Chondrocyte (in vitro differentiated cells): Measurements from ENCODE around the gene ECD. TPM values are rescaled to one million over a fixed set of nuclear protein-coding genes. Genes with fewer than 3 reads are reported as not detected.

Experiments used
- DNase-seq: peaks from one replicate; pipeline ENCODE4 v3.0.0; 2021; ENCODE audit warnings: mixed read lengths, low spot score
- H3K27ac Mint-ChIP-seq: one replicate; pipeline ENCODE4 v1.8.0; 2021; ENCODE audit warnings: mild to moderate bottlenecking, moderate library complexity, mixed read lengths; ENCODE audit not compliant: unreplicated experiment
- H3K27me3 Mint-ChIP-seq: 2 replicates; pipeline ENCODE4 v1.8.0; 2021; ENCODE audit warnings: low read depth, mixed read lengths
- H3K36me3 Mint-ChIP-seq: 2 replicates; pipeline ENCODE4 v1.8.0; 2021; ENCODE audit warnings: low read depth, mixed read lengths
- H3K4me1 Mint-ChIP-seq: 2 replicates; pipeline ENCODE4 v1.8.0; 2021; ENCODE audit warnings: low read depth, mild to moderate bottlenecking, mixed read lengths
- H3K4me3 Mint-ChIP-seq: one replicate; pipeline ENCODE4 v1.8.0; 2021; ENCODE audit warnings: mild to moderate bottlenecking, moderate library complexity, mixed read lengths; ENCODE audit not compliant: unreplicated experiment
- H3K9me3 Mint-ChIP-seq: 2 replicates; pipeline ENCODE4 v1.8.0; 2021; ENCODE audit warnings: low read depth, mixed read lengths
- CTCF ChIP-seq: fragments of 200-600 bp; sonication (generic); IDR thresholded peaks from 2 replicates; pipeline ENCODE4 v1.5.0; 2021; ENCODE audit warnings: antibody characterized with exemption, mild to moderate bottlenecking, moderate library complexity
- total RNA-seq: library from RNA; stranded (reverse); gene quantifications from 3 replicates; pipeline ENCODE4 v1.2.1, GENCODE V29; 2021

ECD gene
- total RNA-seq, 1 donor from 2014 or later = 26.6 TPM

GRCh38 chr10:73094986-73095480 is 72.8 kb downstream of the ECD start:
- Mint-ChIP-seq H3K4me3 (peak overlapping the region; percentile 95), H3K36me3 (no peaks in the 10 kb centered on the region), H3K27me3 (no peaks in the 10 kb centered on the region), H3K9me3 (no peaks in the 10 kb centered on the region), H3K27ac (peak overlapping the region; percentile 98), H3K4me1 (peaks cover 41% of the 10 kb centered on the region)
- no peak for DNase-seq
- no peak for TF ChIP-seq CTCF

- Mint-ChIP-seq H3K27me3 (no peaks in the 10 kb centered on the region), H3K36me3 (no peaks in the 10 kb centered on the region), H3K4me1 (peaks cover 43% of the 10 kb centered on the region), H3K27ac (peak overlapping the region; percentile 98), H3K4me3 (peak overlapping the region; percentile 95), H3K9me3 (no peaks in the 10 kb centered on the region)
- TF ChIP-seq CTCF = no peak
- DNase-seq = no peak
Measured at GRCh38 chr10:73093922-73094850, 73.6 kb downstream of the ECD start.

GRCh38 chr10:73092830-73093229 is 75.0 kb downstream of the ECD start:
- no peak for TF ChIP-seq CTCF
- no peaks in the 10 kb centered on the region for H3K36me3 Mint-ChIP-seq
- H3K9me3 Mint-ChIP-seq = no peaks in the 10 kb centered on the region
- H3K4me3 Mint-ChIP-seq = peak overlapping the region; percentile 28
- DNase-seq = no peak
- peak overlapping the region; percentile 68 for H3K27ac Mint-ChIP-seq
- H3K27me3 Mint-ChIP-seq = no peaks in the 10 kb centered on the region
- peaks cover 56% of the 10 kb centered on the region for H3K4me1 Mint-ChIP-seq

GRCh38 chr10:73088304-73088703 is 79.5 kb downstream of the ECD start:
- DNase-seq = no peak
- peak overlapping the region; percentile 87 for H3K27ac Mint-ChIP-seq

More at GRCh38 chr10:73088304-73088703, 79.5 kb downstream of the ECD start:
- Mint-ChIP-seq H3K27me3 (no peaks in the 10 kb centered on the region), H3K4me3 (no peak overlapping the region), H3K36me3 (no peaks in the 10 kb centered on the region), H3K4me1 (peaks cover 57% of the 10 kb centered on the region), H3K9me3 (no peaks in the 10 kb centered on the region)
- no peak for TF ChIP-seq CTCF
